Iris pigment epithelial cell (primary cell): ENCODE data around the gene UQCRQ.
A peak's percentile ranks its signal among the peaks of the same experiment; 100 is the strongest.
"Not testable (repeated sequence)": the region's sequence is repeated elsewhere in the genome, so short reads cannot be mapped to it uniquely, and the experiment has no call there.

Experiments used
- DNase-seq: peaks from one replicate; pipeline ENCODE4 v3.0.0-alpha.2; 2011; ENCODE audit warnings: low read depth

Gene UQCRQ

GRCh38 chr5:132832612-132833011 lies 33.8 kb upstream of the UQCRQ start:
- DNase-seq: no peak

GRCh38 chr5:132834057-132834456 lies 32.4 kb upstream of the UQCRQ start:
- no peak for DNase-seq

GRCh38 chr5:132836852-132837251 lies 29.6 kb upstream of the UQCRQ start:
- DNase-seq: no peak

- DNase-seq: no peak
Observed at GRCh38 chr5:132837868-132838267, 28.6 kb upstream of the UQCRQ start.

- no peak for DNase-seq
Observed at GRCh38 chr5:132838516-132839282, 27.7 kb upstream of the UQCRQ start.

- DNase-seq: peak; percentile 93
Observed at GRCh38 chr5:132839426-132840301, 26.8 kb upstream of the UQCRQ start.

- no peak for DNase-seq
Observed at GRCh38 chr5:132840313-132840712, 26.1 kb upstream of the UQCRQ start.

GRCh38 chr5:132840896-132841295 lies 25.5 kb upstream of the UQCRQ start:
- no peak for DNase-seq

GRCh38 chr5:132841305-132841704 lies 25.1 kb upstream of the UQCRQ start:
- peak; percentile 72 for DNase-seq

GRCh38 chr5:132848270-132848669 lies 18.2 kb upstream of the UQCRQ start:
- no peak for DNase-seq

GRCh38 chr5:132849347-132849746 lies 17.1 kb upstream of the UQCRQ start:
- DNase-seq: no peak

- DNase-seq: peak; percentile 62
Observed at GRCh38 chr5:132850066-132850465, 16.4 kb upstream of the UQCRQ start.

- DNase-seq: no peak
Observed at GRCh38 chr5:132853323-132853722, 13.1 kb upstream of the UQCRQ start.

- DNase-seq: no peak
Observed at GRCh38 chr5:132853790-132854189, 12.7 kb upstream of the UQCRQ start.

- DNase-seq: no peak
Observed at GRCh38 chr5:132854301-132854700, 12.1 kb upstream of the UQCRQ start.

GRCh38 chr5:132854992-132855391 lies 11.4 kb upstream of the UQCRQ start:
- not testable (repeated sequence) for DNase-seq

GRCh38 chr5:132856011-132856410 lies 10.4 kb upstream of the UQCRQ start:
- DNase-seq: no peak

GRCh38 chr5:132859889-132860437 lies 6.5 kb upstream of the UQCRQ start:
- DNase-seq: peak; percentile 43

- DNase-seq: no peak
Observed at GRCh38 chr5:132860742-132861141, 5.7 kb upstream of the UQCRQ start.

- DNase-seq: no peak
Observed at GRCh38 chr5:132865668-132866341, 637 bp upstream of the UQCRQ start.

- no peak for DNase-seq
Observed at GRCh38 chr5:132867046-132867451, 607 bp downstream of the UQCRQ start.

GRCh38 chr5:132868754-132869153 lies 2.3 kb downstream of the UQCRQ start:
- no peak for DNase-seq
